Stimulated activated CD4-positive, alpha-beta T cell treated with anti-CD3 and anti-CD28 coated beads, Interleukin-1b, Interleukin-23, amount 100 ng/mL, for 24 hours (primary cell): Measurements from ENCODE around the gene SDHAF1.
"Not testable (repeated sequence)": the region's sequence is repeated elsewhere in the genome, so short reads cannot be mapped to it uniquely, and the experiment has no call there.

ENCODE experiments used
- DNase-seq, 4 experiments: peaks; one replicate each; pipeline ENCODE4 v3.0.0-alpha.2; 2020; ENCODE audit warnings: low read depth in 4 of 4, low spot score in 1 of 4

The SDHAF1 gene, protein sequence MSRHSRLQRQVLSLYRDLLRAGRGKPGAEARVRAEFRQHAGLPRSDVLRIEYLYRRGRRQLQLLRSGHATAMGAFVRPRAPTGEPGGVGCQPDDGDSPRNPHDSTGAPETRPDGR

DNA sequence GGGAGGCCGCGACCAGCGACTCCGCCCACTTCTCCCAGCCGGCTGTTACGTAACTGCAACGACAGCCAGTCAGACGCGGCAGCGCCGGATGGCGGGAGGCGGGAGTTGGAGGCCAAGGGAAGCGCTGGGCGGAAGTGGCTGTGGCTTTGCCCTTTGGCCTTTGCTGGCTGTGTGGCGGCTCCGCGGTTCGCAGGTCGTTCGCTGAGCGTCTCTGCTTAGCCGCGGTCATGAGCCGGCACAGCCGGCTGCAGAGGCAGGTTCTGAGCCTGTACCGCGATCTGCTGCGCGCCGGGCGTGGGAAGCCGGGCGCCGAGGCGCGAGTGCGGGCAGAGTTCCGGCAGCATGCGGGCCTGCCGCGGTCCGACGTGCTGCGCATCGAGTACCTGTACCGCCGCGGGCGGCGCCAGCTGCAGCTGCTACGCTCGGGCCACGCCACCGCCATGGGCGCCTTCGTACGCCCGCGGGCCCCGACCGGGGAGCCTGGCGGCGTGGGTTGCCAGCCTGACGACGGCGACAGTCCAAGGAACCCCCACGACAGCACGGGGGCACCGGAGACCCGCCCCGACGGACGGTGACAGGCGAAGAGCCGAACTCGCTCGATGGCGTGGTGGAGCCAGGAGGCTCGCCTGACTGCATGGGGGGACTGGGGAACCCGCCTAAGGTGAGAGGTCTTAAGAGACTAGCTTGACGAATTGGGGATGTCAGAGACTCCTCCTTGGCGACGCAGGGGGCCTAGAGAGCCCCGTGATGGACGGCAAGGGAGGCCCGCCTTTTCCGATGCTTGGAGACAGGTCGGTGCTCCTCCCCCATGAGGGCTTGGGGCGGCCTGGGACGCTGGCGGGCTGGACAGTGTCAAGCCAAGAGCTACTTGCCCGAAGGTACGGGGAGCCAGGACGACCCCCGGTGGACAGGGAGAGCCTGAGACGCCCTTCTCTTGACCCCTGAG is at the start of gene SDHAF1:
SDHAF1 (plus strand) TSS at position 141 of the 946 bp plus-strand sequence; CDS start at position 228, 87 bp downstream.
- peak; percentile 88 to 95 (median 92) for DNase-seq

DNA sequence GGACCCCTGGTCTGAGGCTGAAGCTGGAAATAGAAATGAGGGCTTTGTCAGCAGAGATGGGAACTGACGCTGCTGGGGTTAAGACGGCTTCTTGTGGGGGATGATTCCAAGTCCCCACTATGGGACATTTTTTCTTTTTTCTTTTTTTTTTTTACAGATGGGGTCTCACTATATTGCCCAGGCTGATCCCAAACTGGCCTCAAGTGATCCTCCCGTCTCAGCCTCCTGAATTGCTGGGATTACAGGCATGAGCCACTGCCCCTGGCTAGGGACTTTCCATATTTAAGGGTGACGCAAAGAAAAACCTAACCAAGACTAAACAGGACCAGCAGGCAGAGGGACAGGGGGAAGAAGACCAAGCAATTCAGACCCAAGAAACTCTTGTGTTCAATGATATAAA is 48.8 kb upstream of the SDHAF1 start:
- DNase-seq, result no peak

DNA sequence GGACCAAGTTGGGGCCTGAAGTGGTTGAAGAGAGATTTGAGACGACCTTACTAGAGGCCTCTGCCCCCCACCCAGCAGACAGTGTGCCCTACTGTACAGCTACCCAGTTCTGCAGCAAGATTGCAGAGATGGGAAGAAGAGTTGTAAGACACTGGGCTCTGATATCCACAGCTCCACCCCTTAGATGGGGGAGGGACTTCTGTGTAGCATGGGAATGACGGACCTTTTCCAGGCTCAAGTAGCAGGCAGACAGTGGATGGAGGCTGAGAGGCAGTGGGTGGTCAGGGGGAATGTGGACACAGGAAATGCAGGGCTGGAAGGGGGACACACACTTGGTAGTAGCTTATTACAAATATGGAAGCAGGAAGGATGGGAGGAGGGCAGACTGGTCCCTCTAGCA is 45.9 kb upstream of the SDHAF1 start:
- no peak for DNase-seq

DNA sequence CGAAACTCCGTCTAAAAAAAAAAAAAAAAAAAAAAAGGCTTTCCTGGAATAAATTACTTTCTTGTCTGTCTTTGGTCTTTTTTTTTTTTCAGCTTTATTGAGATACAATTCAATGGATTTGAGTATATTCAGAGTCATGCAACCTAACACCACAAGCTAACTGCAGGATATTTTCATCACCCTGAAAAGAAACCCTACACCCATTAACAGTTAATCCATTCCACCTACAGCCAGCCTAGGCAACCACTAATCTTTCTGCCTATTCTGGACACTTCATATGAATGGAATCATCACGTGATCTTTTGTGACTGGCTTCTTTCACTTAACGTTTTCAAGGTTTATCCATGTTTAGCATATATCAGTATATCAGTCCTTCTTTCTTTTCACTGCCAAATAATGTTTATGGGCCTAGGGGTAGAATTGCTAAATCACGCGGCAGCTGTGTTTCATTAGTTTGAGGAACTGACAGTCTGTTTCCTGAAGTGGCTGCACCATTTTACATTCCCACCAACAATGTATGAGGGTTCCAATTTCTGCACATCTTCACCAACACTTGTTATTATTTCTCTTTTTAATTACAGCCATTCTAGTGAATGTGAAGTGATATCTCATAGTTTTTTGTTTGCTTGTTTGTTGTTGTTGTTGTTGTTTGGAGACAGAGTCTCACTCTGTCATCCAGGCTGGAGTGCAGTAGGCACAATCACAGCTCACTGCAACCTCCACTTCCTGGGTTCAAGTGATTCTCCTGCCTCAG is 38.9 kb upstream of the SDHAF1 start:
- DNase-seq, result no peak

DNA sequence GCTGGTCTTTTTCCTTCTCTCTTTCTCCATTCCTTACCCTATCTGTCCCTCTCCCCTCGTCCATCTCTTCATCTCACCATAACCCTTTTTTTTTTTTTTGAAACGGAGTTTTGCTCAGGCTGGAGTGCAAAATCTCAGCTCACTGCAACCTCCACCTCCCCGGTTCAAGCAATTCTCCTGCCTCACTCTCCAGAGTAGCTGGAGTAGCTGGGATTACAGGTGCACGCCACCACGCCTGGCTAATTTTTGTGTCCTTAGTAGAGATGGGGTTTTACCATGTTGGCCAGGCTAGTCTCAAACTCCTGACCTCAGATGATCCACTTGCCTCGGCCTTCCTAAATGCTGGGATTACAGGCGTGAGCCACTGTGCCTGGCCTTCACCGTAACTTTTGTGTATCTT is 37.6 kb upstream of the SDHAF1 start:
- DNase-seq, result not testable (repeated sequence)

DNA sequence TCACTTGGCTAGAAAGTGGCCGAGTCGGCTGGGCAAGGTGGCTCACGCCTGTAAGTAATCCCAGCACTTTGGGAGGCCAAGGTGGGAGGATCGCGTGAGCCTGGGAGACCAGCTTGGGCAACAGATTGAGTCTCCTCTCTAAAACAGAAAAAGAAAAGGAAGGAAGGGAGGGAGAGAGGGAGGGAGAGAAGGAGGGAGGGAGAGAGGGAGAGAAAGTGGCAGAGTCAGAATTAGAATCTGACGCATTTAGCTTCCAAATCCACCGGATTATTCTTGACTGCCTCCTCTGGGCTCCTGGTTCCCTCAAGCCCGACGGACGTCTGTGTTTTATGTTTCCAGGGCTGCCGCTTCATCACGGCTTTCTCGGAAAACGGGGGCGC is 36.3 kb upstream of the SDHAF1 start:
- no peak for DNase-seq

DNA sequence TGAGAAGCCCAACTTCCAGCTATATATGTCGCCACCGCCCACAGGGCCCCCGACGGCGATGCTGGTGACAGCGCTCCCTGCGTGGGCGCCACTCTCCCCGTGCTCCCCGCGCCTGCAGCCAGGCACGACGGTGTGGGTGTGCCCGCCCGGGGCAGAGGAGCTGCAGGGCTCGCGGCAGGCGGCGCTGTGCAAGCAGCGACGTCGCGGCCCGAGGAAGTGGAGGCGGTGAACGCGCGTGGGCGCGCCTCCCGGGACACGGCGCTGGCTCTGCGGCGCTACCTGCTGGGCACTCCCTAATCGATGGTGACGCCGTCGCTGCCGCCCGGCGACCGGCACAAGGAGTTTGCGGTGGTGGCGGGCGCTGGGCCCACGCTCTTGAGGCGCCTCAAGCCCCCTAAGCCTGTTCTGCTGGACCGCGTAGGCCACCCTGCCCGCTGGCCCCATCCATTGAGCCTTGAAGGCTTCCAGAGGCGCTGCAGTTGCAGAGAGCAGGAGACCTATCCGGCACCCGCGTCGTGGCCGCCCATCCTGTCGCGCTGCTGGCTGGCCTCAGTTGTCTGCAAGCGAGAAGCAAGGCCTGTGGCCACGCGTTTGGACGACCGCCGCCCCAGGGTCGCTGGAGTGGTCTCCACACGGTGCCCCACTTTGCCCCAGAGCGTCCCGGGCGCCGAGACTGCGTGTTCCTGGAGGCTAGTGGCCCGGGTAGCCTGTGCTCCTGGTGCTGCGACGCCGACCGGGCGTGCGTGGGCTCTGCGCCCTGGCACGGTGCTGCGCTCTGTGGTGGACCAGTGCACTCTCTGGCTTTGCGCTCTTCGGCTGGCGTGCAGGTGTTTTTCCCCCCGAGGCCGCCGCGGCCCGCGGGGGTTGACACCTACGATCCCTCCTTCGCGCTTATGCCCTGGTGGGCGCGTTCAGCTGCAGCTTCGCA is 35.7 kb upstream of the SDHAF1 start:
- peak; percentile 38 to 65 (median 46) for DNase-seq

DNA sequence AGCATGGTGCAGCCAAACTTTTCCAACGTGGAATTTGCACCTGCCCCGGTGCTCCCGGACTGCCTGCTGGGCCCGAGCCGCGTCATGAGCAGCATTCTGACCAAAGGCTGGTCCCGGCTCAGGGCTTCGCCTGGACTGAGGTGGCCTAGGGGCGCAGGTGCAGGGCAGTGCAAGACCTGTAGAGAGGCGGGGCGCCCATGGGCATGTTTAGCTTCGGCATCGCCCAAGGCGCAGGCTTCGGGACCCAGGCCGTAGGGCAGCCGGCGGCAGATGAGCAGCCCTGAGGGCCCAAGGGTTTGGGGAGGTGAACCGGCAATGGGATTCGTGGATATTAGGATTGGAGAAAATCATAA is 35.0 kb upstream of the SDHAF1 start:
- DNase-seq, result no peak

DNA sequence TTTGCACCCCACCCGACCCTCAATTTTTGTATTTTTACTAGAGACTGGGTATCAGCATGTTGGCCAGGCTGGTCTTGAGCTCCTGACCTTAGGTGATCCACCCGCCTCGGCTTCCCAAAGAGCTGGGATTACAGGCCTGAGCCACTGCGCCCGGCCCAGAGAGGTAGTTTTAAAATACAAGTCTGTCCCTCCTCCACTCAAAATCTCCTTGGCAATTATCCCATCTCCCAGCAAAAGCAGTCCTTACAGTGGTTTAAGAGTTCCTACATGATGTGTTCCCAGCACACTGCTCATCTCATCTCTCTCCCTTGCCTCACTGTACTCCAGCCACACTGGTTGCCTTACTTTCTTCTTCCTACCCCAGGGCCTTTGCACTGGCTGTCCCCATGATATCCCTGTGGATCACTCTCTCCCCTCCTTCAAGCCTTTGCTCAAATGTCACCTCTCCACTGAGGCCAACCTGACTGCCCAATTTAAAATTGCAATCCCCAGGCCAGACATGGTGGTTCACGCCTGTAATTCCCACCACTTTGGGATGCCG is 34.5 kb upstream of the SDHAF1 start:
- DNase-seq, result no peak

DNA sequence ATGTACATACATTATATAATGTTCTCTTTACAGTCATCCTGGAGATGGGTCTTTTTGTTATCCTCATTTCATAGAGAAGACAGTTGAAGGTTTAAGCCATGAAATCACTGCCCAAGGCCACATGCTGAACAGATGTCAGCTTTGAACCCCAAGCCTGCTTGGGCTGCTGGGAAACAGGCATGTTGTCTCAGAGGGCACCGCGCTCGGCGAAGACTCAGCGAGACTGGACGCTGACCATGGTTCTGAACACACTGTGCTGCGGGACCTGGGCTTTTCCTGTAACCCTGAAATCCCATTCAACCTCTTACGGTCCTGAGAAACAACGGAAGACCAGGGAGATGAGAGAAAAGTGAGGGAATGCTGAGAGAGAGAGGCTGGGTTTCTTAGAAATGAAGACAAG is 31.5 kb upstream of the SDHAF1 start:
- DNase-seq, result no peak

DNA sequence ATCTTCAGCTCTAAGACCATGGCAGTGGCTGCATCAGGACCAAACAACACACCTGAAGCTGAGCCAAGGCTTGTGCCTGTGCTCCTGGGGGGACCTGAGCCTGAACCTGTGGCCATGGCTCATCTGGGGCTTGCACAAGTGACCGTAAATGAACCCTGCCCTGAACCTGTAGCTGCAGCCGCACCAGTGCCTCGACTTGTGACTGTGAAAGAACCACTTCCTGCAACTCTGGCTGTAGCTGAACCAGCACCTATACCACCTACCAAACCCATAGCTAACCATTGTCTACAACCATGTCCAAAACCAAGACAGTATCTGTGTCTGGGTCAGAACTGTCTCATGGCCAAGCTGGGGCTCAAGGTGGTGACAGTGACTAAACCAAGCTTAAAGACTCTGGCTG is 28.2 kb upstream of the SDHAF1 start:
- DNase-seq, result no peak

DNA sequence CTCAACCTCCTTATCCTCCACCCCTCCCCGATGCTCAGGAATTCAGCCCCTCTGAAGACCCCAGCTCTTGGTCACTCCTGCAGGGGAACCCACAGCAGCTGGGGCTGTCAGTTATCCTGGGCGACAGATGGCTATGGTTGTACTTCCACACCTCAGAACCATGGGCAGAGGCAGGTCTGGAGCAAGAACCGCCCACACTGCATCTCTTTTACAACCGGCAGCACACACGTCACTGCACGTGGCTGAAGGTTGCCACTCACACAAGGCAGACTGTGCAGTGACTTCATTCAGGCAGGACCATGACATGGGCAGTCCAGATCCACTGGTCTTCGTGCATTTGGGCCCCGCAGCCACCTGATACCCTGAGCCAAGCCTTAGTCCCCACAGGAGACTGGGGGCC is 21.5 kb upstream of the SDHAF1 start:
- no peak for DNase-seq

DNA sequence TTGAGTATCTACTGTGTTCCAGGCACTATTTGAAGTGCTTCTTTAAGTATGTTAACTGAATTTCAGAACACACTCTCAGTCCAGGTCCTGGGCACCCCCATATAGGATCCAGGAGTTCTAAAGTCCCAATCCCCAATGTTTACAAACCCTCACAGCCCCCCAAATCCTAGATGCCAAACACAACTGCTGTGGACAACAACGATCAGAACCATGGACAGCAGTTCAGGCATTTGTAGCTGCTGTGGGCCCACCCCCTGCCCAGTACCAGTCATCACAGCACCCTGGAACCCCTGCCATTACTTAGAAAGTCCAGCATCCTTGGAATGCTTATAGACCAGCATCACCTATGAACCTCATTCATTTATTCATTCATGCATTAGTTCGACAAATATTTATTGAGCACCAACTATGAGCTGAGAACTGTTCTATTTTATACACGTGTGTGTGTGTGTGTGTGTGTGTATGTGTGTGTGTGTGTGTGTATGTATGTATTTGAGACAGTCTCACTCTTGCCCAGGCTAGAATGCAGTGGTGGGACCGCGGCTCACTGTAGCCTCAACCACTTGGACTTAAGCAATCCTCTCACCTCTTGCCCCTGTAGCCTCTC is 19.3 kb upstream of the SDHAF1 start:
- no peak for DNase-seq

DNA sequence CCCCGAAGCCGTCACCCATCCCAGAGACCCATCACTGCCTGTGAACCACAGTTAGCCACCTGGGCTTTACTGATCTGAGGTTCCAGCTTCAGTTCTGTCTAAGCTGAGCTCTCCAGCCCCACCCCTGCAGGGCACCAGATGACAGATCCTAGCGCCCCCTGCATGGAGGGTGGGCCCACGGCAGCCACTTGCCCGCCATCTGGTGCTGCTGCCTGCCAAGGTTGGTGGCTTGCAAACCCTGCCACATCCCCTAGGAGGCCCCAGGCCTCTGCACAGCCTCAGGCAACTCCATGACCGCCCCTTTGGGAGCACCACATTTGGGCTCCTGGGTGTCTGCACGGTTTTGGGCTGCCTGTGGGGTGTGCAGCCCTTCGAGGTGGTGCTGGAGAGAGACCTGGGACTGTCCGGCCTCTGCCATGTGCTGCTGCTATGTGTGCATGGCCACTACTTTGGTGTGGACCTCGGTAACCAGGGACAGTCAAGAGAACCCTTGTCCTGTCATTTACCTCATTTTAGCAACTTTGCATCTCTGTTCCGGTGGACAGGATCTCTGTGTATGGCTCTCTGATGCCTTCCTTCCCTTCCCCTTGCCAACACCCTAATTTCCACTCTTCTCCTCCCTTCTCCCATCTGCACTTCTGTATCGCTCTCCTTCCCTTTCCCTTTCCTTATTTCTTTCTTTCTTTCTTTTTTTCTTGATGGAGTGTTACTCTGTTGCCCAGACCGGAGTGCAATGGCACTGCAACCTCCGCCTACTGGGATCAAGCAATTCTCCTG is 17.4 kb upstream of the SDHAF1 start:
- no peak for DNase-seq

DNA sequence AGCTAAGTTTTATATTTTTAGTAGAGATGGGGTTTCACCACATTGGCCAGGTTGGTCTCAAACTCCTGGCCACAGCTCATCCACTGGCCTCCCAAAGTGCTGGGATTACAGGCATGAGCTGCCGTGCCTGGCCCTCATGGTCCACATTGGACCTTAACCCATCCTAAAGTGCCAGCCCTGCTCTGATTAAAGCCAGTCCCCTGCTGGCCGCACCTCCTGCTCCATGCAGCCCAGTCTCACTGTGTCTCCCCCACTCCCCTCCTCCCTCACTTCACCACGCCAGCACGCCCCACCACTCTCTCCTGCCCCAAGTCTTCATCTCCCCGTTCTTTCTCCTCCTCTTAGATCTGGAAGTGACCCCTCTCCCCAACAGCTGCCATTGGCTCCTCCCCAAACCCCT is 16.7 kb upstream of the SDHAF1 start:
- no peak for DNase-seq

DNA sequence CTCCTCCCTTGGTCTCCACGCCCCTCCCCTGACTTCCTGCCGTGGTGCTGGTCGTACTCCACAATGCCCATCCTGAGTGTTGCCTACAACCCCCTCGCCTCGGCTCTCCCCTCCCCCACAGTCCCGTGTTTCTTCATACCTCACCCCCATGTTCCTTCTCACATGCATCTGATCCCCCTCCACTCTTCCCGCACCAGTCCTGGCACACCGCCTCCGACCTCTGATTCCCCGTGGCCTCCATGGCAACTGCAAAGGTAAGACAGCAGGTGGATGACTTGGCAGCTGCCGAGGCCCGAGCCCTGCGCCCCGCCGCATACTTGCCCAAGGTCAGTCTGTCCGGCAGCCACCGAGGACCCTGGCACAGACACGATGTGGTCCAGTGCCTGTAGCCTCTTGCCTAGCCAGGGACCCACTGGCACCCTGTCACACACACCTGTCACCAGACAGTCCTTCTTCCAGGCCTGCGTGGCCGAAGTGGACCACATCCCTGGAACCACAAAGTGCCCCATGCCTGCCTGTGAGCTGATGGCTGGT is 16.1 kb upstream of the SDHAF1 start:
- DNase-seq, result no peak

DNA sequence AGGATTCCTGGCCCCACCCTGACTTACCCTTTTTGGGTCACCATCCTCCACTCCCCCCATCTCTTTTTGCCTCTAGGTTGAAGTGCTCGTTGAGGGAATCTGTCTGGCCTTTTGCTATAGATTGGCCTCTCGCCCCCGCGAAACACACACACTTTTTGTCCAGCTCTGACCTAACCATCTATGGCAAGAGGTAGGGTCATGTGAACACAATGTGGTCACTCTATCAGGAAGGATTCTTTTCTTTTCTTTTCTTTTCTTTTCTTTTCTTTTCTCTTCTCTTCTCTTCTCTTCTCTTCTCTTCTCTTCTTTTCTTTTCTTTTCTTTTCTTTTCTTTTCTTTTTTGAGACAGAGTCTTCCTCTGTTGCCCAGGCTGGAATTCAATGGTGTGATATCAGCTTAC is 14.0 kb upstream of the SDHAF1 start:
- DNase-seq, result not testable (repeated sequence)

DNA sequence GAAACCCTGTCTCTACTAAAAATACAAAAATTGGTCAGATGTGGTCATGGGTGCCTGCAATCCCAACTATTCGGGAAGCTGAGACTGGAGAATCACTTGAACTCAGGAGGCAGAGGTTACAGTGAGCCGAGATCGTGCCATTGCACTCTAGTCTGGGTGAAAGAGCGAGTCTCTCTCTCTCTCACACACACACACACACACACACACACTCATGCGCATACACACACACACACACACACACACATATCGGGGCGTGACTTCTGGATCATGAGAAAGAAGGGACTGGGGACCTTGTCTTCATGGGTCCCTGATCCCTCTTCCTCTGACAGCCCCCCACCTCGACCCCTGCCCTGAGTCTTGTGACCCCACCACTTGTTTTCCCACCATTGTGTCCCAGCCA is 11.8 kb upstream of the SDHAF1 start:
- DNase-seq, result no peak

DNA sequence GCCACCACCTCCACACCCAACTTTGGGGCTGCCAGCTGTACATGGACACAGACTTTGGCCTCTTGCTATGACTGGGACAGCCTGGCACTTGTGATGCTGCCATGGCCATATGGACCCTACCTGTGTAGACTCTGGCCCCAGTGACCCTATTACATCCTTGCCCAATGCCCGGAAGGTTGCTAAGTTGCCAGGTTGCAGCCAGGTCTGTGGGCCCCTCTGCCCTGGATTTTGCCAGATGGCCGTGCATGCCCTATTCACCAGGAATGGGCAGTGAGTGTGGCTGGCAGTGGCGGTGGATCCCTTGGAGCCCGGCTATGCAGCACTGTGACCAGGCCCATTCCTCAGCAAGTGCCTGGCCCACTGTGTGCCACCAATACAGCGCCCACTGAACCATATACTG is 8.9 kb upstream of the SDHAF1 start:
- DNase-seq, result no peak
